Gastrocnemius medialis (tissue), 4 donors: ENCODE data around the gene GLT8D1.

Source experiments
- POLR2A ChIP-seq, 2 donors: fragments of 450-650 bp; IDR thresholded peaks; one replicate each; pipeline ENCODE4 v1.6.1; 2017; ENCODE audit warnings: antibody characterized with exemption in 2 of 2, mild to moderate bottlenecking in 2 of 2, moderate library complexity in 2 of 2
- TF ChIP-seq, protein P1 (sequence below), 5 experiments: fragments of 450-650 bp in 3 of 5; fragments of 200-600 bp in 2 of 5; sonication (generic) in 2 of 5; IDR thresholded peaks in 4 of 5; conservative IDR thresholded peaks in 1 of 5; 1 replicate in 4 of 5; 2 replicates in 1 of 5; pipeline ENCODE4 v1.5.1; 2016 to 2019; ENCODE audit warnings: antibody characterized with exemption in 5 of 5, mild to moderate bottlenecking in 3 of 5, moderate library complexity in 3 of 5

DNA sequence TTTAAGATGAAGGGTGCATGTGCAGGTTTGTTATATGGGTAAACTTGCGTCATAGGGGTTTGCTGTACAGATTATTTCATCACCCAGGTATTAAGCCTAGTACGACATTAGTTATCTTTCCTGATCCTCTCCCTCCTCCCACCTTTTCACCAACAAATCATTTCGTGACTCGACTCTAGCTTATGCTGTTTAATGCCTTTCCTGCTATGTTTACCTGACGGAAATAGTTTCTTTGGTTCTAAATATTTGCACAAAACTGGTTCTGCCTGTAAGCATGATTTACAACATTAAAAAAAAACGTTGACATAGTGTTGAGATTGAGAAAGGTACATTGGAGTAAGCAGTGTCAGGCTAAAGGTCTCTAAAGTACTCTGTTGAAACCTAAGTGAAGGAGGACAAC lies 17.3 kb downstream of the GLT8D1 start:
- TF ChIP-seq, protein P1, sequence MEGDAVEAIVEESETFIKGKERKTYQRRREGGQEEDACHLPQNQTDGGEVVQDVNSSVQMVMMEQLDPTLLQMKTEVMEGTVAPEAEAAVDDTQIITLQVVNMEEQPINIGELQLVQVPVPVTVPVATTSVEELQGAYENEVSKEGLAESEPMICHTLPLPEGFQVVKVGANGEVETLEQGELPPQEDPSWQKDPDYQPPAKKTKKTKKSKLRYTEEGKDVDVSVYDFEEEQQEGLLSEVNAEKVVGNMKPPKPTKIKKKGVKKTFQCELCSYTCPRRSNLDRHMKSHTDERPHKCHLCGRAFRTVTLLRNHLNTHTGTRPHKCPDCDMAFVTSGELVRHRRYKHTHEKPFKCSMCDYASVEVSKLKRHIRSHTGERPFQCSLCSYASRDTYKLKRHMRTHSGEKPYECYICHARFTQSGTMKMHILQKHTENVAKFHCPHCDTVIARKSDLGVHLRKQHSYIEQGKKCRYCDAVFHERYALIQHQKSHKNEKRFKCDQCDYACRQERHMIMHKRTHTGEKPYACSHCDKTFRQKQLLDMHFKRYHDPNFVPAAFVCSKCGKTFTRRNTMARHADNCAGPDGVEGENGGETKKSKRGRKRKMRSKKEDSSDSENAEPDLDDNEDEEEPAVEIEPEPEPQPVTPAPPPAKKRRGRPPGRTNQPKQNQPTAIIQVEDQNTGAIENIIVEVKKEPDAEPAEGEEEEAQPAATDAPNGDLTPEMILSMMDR (IDR thresholded peaks at IDR 0.05 in 4 of 5, conservative IDR thresholded peaks at IDR 0.05 in 1 of 5) = no peak
- no peak for TF ChIP-seq POLR2A (IDR thresholded peaks at IDR 0.05)
